ENCODE measurements around the gene CLEC7A.

The CLEC7A gene

DNA sequence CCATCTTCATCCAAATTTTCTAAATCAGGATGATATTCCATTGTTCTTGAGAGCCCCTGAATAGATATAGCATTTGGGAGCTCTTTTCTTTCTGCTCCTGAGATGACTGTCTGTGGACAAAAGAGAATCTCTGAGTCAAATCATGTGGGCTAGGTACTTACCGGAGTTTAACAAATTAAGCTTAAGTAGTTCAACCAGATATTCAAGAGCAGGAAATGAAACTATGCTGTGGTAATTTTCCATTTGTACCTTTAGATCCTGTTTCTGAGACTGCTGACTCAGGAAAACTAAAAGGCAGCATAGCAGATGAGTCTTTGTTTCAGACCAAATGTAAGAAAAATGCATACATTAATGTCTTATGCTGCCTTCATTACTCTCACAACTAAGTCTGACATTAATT, at the start of gene CLEC7A:
TSS of gene CLEC7A (minus strand) at position 158 of the 400 bp plus-strand sequence. CDS start at position 41, 117 bp downstream.
- no peak for DNase-seq (ENCODE audit: low read depth, low spot score)

- DNase-seq (ENCODE audit: low read depth, low spot score), result no peak
Observed at GRCh38 chr12:10179776-10180181, 49.8 kb upstream of the CLEC7A start.

- DNase-seq (ENCODE audit: low read depth, low spot score), result no peak
Observed at GRCh38 chr12:10178821-10179220, 48.8 kb upstream of the CLEC7A start, which contains the start of gene TMEM52B. Gene TMEM52B, plus strand, starts transcription at chr12:10179032. Its CDS starts 543 bp downstream, at chr12:10179575.

DNA sequence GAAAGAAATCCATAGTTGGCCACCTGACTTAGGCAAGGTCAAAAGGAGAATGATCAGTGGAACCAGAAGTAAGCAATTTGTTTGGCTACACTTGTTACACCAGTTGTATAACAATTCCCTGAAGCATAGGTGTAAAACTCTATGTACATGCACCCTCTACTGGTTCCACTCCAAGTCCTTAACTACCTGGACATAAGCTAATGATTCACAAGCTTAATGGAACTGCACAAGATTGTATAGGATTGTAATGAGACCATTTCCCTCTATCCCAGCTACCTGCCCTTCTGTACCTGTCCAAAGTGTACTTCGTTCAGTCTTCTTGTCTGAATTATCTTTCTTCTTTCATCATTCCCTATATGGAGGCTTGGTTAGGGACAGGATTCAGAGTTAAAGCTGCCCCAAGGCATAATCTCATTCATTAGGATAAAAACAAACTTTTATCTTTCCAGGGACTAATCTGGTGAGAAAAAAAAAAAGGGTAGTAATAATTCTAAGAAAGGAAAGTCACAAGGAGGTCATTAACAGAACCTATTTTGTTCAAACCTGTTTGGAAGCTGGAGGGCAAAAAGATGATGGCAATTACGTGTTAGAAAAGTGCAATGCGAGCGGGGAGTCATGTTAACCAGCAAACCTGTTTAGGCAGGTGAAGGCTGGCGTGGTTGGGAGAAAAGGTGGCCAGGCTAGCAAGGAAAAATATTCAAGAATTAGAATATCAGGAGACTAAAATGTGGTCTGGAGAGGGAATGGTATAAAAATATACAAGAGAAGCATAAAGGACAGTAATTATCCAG, 46.0 kb upstream of the CLEC7A start:
- DNase-seq (ENCODE audit: low read depth, low spot score), result no peak

- no peak for DNase-seq (ENCODE audit: low read depth, low spot score)
Observed at GRCh38 chr12:10174986-10175614, 45.1 kb upstream of the CLEC7A start.

DNA sequence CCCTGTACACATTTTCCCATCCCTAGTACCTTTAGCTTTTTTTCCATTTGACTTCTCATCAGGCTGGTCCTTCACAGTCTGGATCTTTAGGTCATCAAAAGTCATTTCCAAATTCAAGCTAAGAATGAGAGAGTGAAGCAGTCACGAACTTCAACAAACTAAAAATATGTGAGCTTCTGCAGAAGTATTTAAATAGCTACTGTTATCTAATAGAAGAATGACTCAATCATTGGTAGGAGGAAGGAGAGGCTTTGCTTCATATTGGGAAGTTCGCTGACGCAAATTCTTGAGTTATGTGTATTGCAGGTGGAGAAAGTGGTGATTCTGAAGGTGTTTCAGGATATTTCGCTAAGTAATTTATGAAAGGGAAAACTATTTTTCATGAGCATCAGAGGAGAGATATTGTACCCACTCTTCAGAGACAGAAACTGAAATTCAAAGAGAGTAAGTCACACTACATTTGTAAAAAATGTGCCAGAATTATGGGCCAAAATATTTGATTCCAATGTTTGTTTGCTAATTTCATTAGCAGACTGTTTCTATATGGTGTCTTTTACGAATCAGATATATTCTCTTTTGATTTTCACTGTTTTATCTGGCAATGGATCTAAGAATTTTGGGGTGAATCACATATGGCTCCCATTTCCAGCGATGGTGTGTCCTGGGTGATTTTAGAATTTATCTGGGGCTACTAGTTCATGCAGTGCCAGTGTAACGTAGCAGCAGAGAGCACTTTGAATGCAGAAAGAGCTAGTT, 42.2 kb upstream of the CLEC7A start, which contains the start of gene OLR1:
TSS of gene OLR1 (minus strand) at position 160 of the 756 bp plus-strand sequence. CDS start at position 105, 55 bp downstream.
- no peak for DNase-seq (ENCODE audit: low read depth, low spot score)

- no peak for DNase-seq (ENCODE audit: low read depth, low spot score)
Observed at GRCh38 chr12:10170216-10170615, 40.2 kb upstream of the CLEC7A start.

GRCh38 chr12:10169104-10169503, 39.1 kb upstream of the CLEC7A start:
- no peak for DNase-seq (ENCODE audit: low read depth, low spot score)

DNA sequence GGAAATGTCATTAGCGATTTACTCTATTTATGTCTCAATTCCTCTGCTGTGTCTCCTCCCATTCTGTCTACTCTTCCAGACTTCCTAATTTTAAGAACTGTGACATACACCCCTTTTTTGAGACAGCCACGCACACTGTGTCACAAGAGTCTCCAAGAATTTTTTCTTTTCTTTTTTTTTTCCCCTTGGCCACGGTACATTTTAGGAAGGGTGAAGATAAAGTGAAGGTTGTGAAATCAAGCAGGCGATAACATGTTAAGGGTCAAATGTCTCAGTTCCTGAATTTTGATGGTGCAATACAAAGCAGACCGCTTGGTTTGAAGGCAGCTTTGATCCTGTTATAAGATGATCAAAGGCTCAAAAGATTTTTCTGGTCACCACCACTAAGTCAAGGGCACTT, 37.6 kb upstream of the CLEC7A start:
- no peak for DNase-seq (ENCODE audit: low read depth, low spot score)

GRCh38 chr12:10165421-10165820, 35.4 kb upstream of the CLEC7A start:
- no peak for DNase-seq (ENCODE audit: low read depth, low spot score)

- DNase-seq (ENCODE audit: low read depth, low spot score), result no peak
Observed at GRCh38 chr12:10163084-10163483, 33.1 kb upstream of the CLEC7A start.

GRCh38 chr12:10160617-10161385, 30.8 kb upstream of the CLEC7A start:
- no peak for DNase-seq (ENCODE audit: low read depth, low spot score)

DNA sequence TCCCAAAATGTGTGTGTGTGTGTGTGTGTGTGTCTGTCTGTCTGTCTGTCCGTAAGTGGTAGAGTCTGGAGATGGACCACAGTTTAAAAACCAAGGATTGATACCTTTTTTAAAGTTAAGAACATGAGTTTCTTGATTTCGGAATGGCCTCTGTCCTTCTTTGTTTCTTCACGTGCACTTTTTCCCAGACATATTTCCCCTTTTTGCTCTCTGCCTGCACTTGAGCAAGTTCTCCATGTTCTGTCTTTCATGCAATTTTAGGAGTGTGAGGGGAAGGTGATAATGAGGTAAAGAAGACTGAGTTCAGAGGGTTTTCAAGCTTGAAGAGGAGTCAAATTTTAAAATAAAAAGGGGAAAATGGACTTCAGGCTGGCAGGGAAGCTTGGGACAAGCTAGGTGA, 29.3 kb upstream of the CLEC7A start:
- DNase-seq (ENCODE audit: low read depth, low spot score), result no peak

GRCh38 chr12:10158406-10158805, 28.4 kb upstream of the CLEC7A start:
- DNase-seq (ENCODE audit: low read depth, low spot score), result no peak

GRCh38 chr12:10155966-10156365, 26.0 kb upstream of the CLEC7A start:
- DNase-seq (ENCODE audit: low read depth, low spot score), result no peak

DNA sequence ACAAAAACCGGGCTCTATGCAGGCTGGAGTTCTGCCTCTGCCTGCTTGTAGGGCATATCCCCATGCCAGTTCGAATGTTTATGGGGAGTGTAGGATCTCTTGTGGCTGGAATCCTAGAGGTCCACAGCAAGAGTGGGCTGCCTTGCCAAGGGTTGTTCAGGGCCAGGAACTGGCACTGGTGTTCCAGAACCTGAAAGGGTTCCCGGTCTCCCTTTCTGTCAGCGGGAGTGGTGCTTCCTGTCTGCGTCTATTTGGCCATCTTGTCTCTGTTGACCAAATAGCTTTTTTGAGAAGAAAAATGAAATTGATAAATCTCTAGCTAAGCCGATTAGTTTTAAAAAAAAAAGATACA, 24.1 kb upstream of the CLEC7A start:
- no peak for DNase-seq (ENCODE audit: low read depth, low spot score)

DNA sequence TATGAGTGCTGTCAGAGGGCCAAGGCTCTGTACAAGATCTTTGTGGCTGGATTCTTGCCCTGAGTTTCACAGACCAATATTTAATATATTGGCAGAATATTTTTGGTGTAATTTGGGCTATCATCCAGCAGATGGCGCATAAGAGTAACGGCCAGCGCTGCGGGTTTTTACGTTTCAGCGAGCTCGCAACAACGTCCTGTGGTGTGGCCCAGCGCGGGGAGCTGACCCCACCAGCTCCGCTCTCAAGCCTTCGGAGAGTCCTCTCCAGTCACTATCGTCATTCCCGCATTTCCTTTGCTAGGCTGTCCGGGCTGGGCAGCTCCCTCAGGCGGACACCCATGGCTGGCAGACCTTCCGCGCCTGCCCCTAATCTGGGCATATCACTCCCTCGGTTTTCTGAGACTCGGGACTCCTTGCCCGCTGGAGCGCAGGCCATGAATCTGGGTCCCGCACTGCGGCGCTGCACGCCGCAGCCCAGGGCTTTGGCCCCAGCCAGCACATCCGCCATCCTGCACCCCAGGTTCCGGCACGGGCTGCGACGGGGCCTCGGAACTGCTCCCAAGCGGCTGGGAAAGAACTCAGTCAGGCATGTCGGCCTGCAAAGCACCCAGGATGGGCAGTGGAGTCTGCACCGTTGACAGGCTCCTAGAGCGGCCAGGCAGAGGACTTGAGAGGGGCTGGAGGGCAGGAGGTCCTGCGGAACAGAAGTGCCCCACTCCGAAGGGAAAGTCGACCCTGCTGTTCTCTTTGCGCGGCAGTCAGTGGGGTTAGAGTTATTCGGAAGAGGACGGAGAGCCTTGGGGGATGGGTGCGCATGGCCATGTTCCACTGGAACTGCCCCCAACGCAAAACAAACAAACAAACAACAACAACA, 23.5 kb upstream of the CLEC7A start:
- peak; percentile 25 for DNase-seq (ENCODE audit: low read depth, low spot score)

DNA sequence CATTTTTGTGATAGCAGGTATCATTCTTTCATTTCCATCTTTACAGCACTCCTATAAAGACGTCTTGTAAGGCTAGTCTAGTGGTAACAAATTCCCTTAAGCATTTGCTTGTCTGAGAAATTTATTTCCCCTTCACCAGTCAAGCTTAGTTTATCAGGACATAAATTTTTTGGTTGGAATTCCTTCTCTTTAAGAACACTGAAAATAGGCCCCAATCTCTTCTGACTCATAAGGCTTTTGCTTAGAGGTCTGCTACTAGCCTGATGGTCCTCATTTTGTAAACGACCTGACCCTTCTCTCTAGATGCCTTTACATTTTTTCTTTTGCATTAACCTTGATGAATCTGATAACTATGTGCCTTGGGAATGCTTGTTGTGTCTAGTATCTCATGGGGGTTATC, 21.6 kb upstream of the CLEC7A start:
- no peak for DNase-seq (ENCODE audit: low read depth, low spot score)

DNA sequence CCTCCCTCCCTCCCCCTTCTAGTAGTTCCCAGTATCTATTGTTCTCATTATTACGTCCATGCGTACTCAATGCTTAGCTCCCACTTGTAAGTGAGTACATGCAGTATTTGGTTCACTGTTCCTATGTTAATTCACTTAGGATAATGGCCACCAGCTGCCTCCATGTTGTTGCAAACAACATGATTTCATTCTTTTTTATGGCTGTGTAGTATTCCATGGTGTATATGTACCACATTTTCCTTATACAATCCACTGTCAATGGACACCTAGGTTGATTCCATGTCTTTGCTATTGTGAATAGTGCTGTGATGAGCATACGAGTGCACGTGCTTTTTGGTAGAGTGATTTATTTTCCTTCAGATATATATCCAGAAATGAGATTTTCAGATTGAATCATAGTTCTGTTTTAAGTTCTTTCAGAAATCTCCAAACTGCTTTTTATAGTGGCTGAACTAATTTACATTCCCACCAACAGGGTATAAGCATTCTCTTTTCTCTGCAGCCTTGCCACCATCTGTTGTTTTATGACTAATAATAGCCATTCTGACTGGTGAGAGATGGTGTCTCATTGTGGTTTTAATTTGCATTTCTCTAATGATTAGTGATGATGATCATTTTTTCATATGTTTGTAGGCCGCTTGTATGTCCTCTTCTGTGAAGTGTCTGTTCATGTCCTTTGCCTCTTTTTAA, 17.9 kb upstream of the CLEC7A start:
- DNase-seq (ENCODE audit: low read depth, low spot score), result no peak

- no peak for DNase-seq (ENCODE audit: low read depth, low spot score)
Observed at GRCh38 chr12:10142976-10143589, 13.1 kb upstream of the CLEC7A start.
